Activated T-cell treated with anti-CD3 and anti-CD28 coated beads, Interleukin-2, amount 50 U/mL, for 72 hours (primary cell): ENCODE measurements around the gene TMEM218. TPM values are rescaled to one million over a fixed set of nuclear protein-coding genes. Genes with fewer than 3 reads are reported as not detected.

ENCODE experiments used
- ATAC-seq, 2 donors: fragments of 150-1000 bp; cut with Tn5 transposase; replicated peaks in 1 of 2; 2 replicates each; pipeline ENCODE4 v1.10.0; 2021; ENCODE audit warnings: moderate library complexity in 2 of 2, mild to moderate bottlenecking in 1 of 2
- DNase-seq, 2 donors: peaks; one replicate each; pipeline ENCODE4 v3.0.0; 2021 to 2022; ENCODE audit warnings: mixed read lengths in 1 of 2
- H3K27ac Mint-ChIP-seq: one replicate; pipeline ENCODE4 v1.8.0; 2022; ENCODE audit warnings: mild to moderate bottlenecking, moderate library complexity, mixed read lengths
- H3K27me3 Mint-ChIP-seq: one replicate; pipeline ENCODE4 v1.8.0; 2022; ENCODE audit warnings: low read depth, mixed read lengths
- H3K36me3 Mint-ChIP-seq, 2 donors: one replicate each; pipeline ENCODE4 v1.8.0; 2022; ENCODE audit warnings: mixed read lengths in 2 of 2, mild to moderate bottlenecking in 1 of 2; ENCODE audit not compliant: insufficient read depth in 2 of 2
- H3K4me1 Mint-ChIP-seq: one replicate; pipeline ENCODE4 v1.8.0; 2022; ENCODE audit warnings: low read depth, mixed read lengths
- H3K4me3 Mint-ChIP-seq, 2 donors: one replicate each; pipeline ENCODE4 v1.8.0; 2022; ENCODE audit warnings: mild to moderate bottlenecking in 2 of 2, mixed read lengths in 2 of 2, moderate library complexity in 2 of 2
- H3K9me3 Mint-ChIP-seq, 2 donors: one replicate each; pipeline ENCODE4 v1.8.0; 2022; ENCODE audit warnings: mixed read lengths in 2 of 2
- total RNA-seq, 2 donors: library from RNA; stranded (reverse); gene quantifications; one replicate each; pipeline ENCODE4 v1.2.3, GENCODE V29; 2022

Gene TMEM218
- 10 to 100 TPM; 14.6 to 18.4 TPM for total RNA-seq

DNA sequence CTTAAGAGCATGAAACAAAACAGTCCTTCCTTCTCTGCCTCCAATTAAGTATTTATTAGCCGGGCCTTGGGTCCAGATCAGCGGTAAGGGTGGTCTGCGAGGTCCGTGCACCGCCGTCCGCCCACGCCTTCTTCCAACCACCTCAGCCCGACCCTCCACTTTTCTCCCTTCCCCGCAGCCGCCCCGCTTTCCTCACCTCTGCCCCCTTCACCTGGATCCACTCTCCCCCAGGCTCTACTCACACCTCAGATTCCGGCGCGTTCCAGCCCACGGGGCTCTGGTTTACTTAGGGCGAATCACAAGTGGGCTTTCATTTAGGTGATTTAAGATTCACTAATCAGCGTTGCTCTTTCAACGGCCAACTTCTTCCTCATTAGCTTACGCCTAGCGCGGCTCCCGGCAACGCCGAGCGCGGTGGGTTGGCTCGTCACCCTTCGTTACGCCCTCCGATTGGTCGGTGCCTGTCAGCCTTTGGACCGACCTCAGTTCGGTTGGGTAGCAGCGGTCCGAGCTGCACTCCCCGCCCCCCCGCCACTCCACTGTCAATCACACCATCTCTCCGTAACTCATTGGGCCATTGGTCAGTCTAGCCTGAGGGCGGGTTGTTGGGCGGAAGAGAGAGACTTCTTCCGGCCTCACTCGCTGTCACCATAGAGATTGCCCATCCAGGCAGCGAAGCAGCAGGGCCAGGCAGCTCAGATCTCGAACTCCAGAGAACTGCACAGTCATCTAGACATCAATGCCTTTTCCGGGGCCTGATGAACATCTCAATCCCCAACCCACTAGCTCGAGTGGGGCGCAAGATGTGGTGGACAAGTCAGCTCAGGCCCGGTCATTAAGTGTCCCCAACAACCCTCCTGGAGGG lies at the start of gene TMEM218:
Gene TMEM218 (minus strand): TSS at position 284 of the 865 bp plus-strand sequence. CDS start 9,385 bp downstream, outside the sequence.
- Mint-ChIP-seq H3K4me3 (peak within 1 kb of the TSS; percentile 91 to 99), H3K27ac (peak within 1 kb of the TSS; percentile 84), H3K36me3 (peaks cover 3 to 6% of the 10 kb centered on the region in 2 donors), H3K9me3 (peaks cover 4 to 5% of the 10 kb centered on the region in 2 donors), H3K27me3 (no peaks in the 10 kb centered on the region), H3K4me1 (peaks cover 19% of the 10 kb centered on the region)
- peak; percentile 94 to 97 for DNase-seq
- peak; percentile 98 to 99 for ATAC-seq

DNA sequence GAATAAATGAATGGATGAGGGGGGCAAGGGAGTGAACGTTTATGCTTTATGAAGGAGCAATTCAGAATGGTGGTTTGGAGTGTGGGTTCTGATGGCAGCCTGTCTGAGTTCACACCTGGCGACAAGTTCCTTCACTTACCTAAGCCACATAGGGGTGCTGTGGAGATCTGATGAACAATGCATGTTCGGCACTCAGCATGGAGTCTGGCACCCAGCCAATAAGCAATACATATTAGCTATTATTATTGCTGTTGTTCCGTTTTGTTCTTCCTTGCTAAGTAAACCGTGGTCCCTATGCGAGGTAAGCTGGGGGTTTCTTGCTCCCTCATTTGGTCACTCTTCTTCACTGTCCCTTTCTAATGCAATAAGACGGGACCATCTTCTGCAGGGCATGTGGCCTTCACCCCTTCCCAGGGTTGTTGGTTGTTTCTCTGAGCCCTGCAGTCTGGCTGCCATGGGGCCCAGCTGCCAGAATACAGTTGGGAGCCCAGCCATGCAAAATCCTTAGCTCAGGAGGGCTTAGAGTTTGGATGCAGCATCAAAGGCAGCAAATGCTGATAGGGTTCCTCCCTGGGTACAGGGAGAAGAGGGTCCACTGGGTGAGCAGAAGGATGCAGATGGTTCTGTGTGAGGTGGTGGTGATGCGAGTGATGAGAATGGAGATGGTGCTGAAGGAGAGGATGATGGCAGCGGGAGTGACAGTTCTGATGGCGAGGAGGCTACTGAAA lies 46.7 kb upstream of the TMEM218 start:
- no peaks in the 10 kb centered on the region for H3K4me1 Mint-ChIP-seq
- H3K27me3 Mint-ChIP-seq = peaks cover 55% of the 10 kb centered on the region
- H3K36me3 Mint-ChIP-seq = no peaks in the 10 kb centered on the region
- H3K27ac Mint-ChIP-seq = no peak overlapping the region
- DNase-seq = no peak
- ATAC-seq = no peak
- H3K4me3 Mint-ChIP-seq = no peak overlapping the region
- H3K9me3 Mint-ChIP-seq = peaks cover 2 to 4% of the 10 kb centered on the region in 2 donors

GRCh38 chr11:125157118-125157733 lies 45.8 kb upstream of the TMEM218 start:
- no peak overlapping the region for H3K4me3 Mint-ChIP-seq
- no peaks in the 10 kb centered on the region for H3K4me1 Mint-ChIP-seq
- H3K27ac Mint-ChIP-seq = no peak overlapping the region
- H3K9me3 Mint-ChIP-seq = peaks cover 2 to 4% of the 10 kb centered on the region in 2 donors
- peaks cover 51% of the 10 kb centered on the region for H3K27me3 Mint-ChIP-seq
- DNase-seq = no peak
- no peaks in the 10 kb centered on the region for H3K36me3 Mint-ChIP-seq
- no peak for ATAC-seq

GRCh38 chr11:125156346-125157117 lies 45.1 kb upstream of the TMEM218 start:
- H3K9me3 Mint-ChIP-seq = peaks cover 2 to 4% of the 10 kb centered on the region in 2 donors
- no peak for ATAC-seq
- H3K4me1 Mint-ChIP-seq = no peaks in the 10 kb centered on the region
- peaks cover 47% of the 10 kb centered on the region for H3K27me3 Mint-ChIP-seq
- H3K36me3 Mint-ChIP-seq = no peaks in the 10 kb centered on the region
- no peak overlapping the region for H3K4me3 Mint-ChIP-seq
- DNase-seq = no peak
- no peak overlapping the region for H3K27ac Mint-ChIP-seq

DNA sequence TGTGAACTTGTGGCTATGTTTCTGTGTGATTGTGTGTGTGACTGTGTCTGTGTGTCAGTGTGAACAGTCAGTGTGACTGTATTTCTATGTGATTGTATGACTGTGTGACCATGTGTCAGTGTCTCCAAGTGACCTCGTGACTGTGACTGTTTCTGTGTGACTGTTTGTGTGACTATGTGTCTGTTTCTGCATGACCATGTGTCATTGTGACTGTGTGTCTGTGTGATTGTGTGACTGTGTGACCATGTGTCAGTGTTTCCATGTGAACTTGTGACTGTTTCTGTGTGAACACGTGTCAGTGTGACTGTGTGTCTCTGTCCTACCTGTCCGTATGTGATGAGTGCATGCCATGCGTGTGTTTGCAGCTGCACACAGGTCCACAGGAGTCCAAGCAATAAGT lies 44.3 kb upstream of the TMEM218 start:
- no peak overlapping the region for H3K27ac Mint-ChIP-seq
- H3K36me3 Mint-ChIP-seq = no peaks in the 10 kb centered on the region
- H3K4me1 Mint-ChIP-seq = no peaks in the 10 kb centered on the region
- ATAC-seq (no peak), DNase-seq (no peak)
- H3K9me3 Mint-ChIP-seq = peaks cover 2 to 4% of the 10 kb centered on the region in 2 donors
- no peak overlapping the region for H3K4me3 Mint-ChIP-seq
- peaks cover 45% of the 10 kb centered on the region for H3K27me3 Mint-ChIP-seq

- no peak for DNase-seq
- H3K27ac Mint-ChIP-seq = no peak overlapping the region
- H3K36me3 Mint-ChIP-seq = no peaks in the 10 kb centered on the region
- peaks cover 38% of the 10 kb centered on the region for H3K27me3 Mint-ChIP-seq
- ATAC-seq = peak in 1 of 2 donors; percentile 19
- H3K9me3 Mint-ChIP-seq = peaks cover 2 to 4% of the 10 kb centered on the region in 2 donors
- H3K4me1 Mint-ChIP-seq = no peaks in the 10 kb centered on the region
- no peak overlapping the region for H3K4me3 Mint-ChIP-seq
Observed at GRCh38 chr11:125155100-125155444, 43.6 kb upstream of the TMEM218 start.

DNA sequence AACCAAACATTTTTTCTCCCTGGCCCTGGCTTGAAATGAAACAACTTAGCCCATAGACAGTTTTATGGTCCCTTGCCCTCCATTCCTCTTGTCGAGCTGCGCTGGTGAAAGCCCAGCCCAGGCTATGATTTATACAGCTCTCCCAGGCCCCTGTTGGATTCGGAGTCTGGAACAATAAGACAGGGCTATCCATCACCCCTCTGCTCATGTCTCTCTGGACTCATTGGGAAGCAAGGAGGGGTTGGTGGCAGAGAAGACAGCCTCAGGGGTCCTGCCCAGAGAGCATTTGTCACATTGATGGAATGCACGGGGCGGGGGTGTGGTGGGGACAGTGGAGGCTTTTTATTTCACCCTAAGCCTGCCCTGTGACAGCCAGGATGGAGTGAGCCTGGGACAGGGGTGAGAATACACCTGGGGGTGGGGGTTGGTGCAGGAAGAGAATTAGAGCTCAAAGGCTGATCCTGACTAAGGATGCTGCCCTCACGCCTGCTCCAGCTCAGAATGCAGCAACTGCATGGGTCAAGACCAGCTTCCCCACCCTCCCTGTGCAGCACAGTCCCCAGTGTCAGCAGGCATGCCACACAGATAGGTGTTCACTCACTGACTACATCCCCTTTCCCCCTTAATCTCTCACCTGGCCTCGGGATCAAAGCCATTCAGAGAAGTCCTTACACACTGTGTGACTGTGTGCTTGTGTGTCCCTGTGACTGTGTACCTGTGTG lies 43.1 kb upstream of the TMEM218 start:
- ATAC-seq = peak in 1 of 2 donors; percentile 4
- Mint-ChIP-seq H3K4me3 (no peak overlapping the region), H3K4me1 (no peaks in the 10 kb centered on the region), H3K36me3 (no peaks in the 10 kb centered on the region), H3K9me3 (peaks cover 2 to 4% of the 10 kb centered on the region in 2 donors), H3K27me3 (peaks cover 37% of the 10 kb centered on the region), H3K27ac (no peak overlapping the region)
- DNase-seq = no peak

DNA sequence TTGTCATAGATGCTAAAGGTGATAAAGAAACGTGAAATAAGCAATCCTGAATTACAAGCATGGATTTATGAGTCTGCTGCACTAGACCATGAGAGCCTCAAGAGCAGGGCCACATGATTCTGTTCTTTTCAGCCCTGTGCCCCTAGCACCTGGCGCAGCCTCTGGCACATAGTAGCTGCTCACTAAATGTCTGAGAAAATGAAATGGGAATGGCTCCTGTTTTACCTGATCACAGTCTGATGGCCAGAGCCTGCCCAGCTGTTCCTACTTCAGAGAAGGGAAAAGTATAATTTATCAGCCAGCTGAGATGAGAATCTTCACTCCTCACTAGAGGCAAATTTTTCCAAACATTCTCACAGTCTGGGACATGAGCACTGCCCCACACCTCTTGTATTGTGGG lies 42.4 kb upstream of the TMEM218 start:
- Mint-ChIP-seq H3K9me3 (peaks cover 2 to 4% of the 10 kb centered on the region in 2 donors), H3K27me3 (peaks cover 42% of the 10 kb centered on the region), H3K4me3 (no peak overlapping the region), H3K27ac (no peak overlapping the region), H3K4me1 (no peaks in the 10 kb centered on the region), H3K36me3 (no peaks in the 10 kb centered on the region)
- ATAC-seq (no peak), DNase-seq (no peak)

DNA sequence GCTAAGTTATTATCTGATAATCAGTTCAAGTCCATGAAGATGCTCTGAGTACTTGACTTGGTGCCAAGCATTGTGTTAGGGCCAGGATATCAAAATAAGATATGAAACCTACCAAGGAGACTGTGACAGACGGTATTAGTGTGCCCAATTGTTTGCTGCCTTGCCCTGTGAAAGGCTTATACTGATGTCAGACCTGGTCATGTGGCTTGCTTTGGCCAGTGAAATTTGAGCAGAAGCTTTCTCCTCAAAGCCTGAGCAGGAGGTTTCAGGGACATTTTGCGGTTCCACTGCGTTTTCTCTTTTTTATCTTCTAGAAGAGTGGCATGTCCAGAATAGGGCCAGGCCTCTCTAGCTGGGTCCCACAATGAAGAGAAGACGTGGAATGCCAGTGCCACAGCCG lies 37.3 kb upstream of the TMEM218 start:
- Mint-ChIP-seq H3K4me1 (no peaks in the 10 kb centered on the region), H3K27ac (no peak overlapping the region), H3K4me3 (no peak overlapping the region), H3K27me3 (peaks cover 5% of the 10 kb centered on the region), H3K9me3 (no peaks in the 10 kb centered on the region), H3K36me3 (no peaks in the 10 kb centered on the region)
- no peak for DNase-seq
- no peak for ATAC-seq

DNA sequence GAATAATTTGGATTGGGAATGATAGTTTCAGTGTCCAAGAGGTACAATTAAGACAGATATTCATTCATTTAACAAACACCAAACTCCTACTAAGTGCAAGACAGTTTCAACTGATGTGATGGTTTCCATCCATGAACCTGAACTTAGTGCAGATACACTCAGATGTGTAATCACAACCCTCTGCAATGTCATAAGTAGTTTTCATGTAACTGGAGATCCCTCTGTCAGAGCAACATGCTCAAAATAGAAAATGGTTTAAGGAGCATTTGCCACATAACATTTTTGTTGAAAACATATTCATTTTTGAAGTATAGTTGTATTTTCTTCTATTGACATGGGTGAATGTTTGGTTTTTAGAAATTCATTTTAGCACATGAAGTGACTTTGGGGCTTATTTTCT lies 36.6 kb upstream of the TMEM218 start:
- no peak for DNase-seq
- Mint-ChIP-seq H3K4me3 (no peak overlapping the region), H3K27ac (no peak overlapping the region), H3K9me3 (no peaks in the 10 kb centered on the region), H3K36me3 (no peaks in the 10 kb centered on the region), H3K27me3 (peaks cover 5% of the 10 kb centered on the region), H3K4me1 (no peaks in the 10 kb centered on the region)
- ATAC-seq = no peak

- no peaks in the 10 kb centered on the region for H3K9me3 Mint-ChIP-seq
Observed at GRCh38 chr11:125147280-125147679, 35.9 kb upstream of the TMEM218 start.

GRCh38 chr11:125146232-125146631 lies 34.8 kb upstream of the TMEM218 start:
- Mint-ChIP-seq H3K4me1 (peaks cover 6% of the 10 kb centered on the region), H3K36me3 (no peaks in the 10 kb centered on the region), H3K4me3 (no peak overlapping the region), H3K9me3 (no peaks in the 10 kb centered on the region), H3K27me3 (peaks cover 14% of the 10 kb centered on the region), H3K27ac (no peak overlapping the region)
- ATAC-seq (no peak), DNase-seq (no peak)

More at GRCh38 chr11:125147280-125147679, 35.9 kb upstream of the TMEM218 start:
- H3K27me3 Mint-ChIP-seq = peaks cover 5% of the 10 kb centered on the region
- no peak for DNase-seq
- no peaks in the 10 kb centered on the region for H3K4me1 Mint-ChIP-seq
- no peak overlapping the region for H3K4me3 Mint-ChIP-seq
- H3K27ac Mint-ChIP-seq = no peak overlapping the region
- ATAC-seq = no peak
- H3K36me3 Mint-ChIP-seq = no peaks in the 10 kb centered on the region
